IPS-20b (cell line): ENCODE measurements around the gene C21orf91.

Experiments used
- H3K27ac ChIP-seq: one replicate; pipeline ENCODE4 v1.5.1; 2013; ENCODE audit warnings: low read length
- H3K27me3 ChIP-seq: 2 replicates; pipeline ENCODE4 v1.6.1; 2013; ENCODE audit warnings: mild to moderate bottlenecking, low read length, inconsistent platforms; ENCODE audit not compliant: insufficient read depth
- H3K36me3 ChIP-seq: 2 replicates; pipeline ENCODE4 v1.6.1; 2013; ENCODE audit warnings: low read depth, mild to moderate bottlenecking, inconsistent platforms, low read length, moderate library complexity; ENCODE audit not compliant: insufficient read depth
- H3K4me1 ChIP-seq: 2 replicates; pipeline ENCODE4 v1.6.1; 2013; ENCODE audit warnings: mild to moderate bottlenecking, control low read depth, inconsistent platforms, low read length, moderate library complexity; ENCODE audit not compliant: insufficient read depth
- H3K4me3 ChIP-seq: 2 replicates; pipeline ENCODE4 v1.5.1; 2013; ENCODE audit warnings: mild to moderate bottlenecking, low read length, inconsistent platforms
- H3K9ac ChIP-seq: 2 replicates; pipeline ENCODE4 v1.6.1; 2013; ENCODE audit warnings: low read depth, mild to moderate bottlenecking, inconsistent platforms, low read length, moderate library complexity
- H3K9me3 ChIP-seq: 2 replicates; pipeline ENCODE4 v1.6.1; 2013; ENCODE audit warnings: mild to moderate bottlenecking, low read depth, low read length, inconsistent platforms; ENCODE audit not compliant: insufficient read depth

Gene C21orf91

GRCh38 chr21:17823846-17824245, 4.7 kb upstream of the C21orf91 start:
- Histone ChIP-seq H3K9ac (no peak overlapping the region), H3K4me1 (peaks cover 9% of the 10 kb centered on the region; the same call in 1 of the 2 replicates), H3K27me3 (no peaks in the 10 kb centered on the region), H3K36me3 (no peaks in the 10 kb centered on the region), H3K27ac (no peak overlapping the region), H3K4me3 (no peak overlapping the region), H3K9me3 (no peaks in the 10 kb centered on the region)

- no peaks in the 10 kb centered on the region for H3K27me3 ChIP-seq
- peaks cover 13% of the 10 kb centered on the region; the same call in 1 of the 2 replicates for H3K36me3 ChIP-seq
- peaks cover 3% of the 10 kb centered on the region; the same call in 1 of the 2 replicates for H3K4me1 ChIP-seq
- H3K4me3 ChIP-seq = no peak overlapping the region
- H3K27ac ChIP-seq = no peak overlapping the region
- H3K9me3 ChIP-seq = no peaks in the 10 kb centered on the region
- H3K9ac ChIP-seq = no peak overlapping the region
These were observed 2.0 kb upstream of the C21orf91 start for GRCh38 chr21:17821121-17821520.

- Histone ChIP-seq H3K4me3 (peak overlapping the region; percentile 77), H3K4me1 (peaks cover 3% of the 10 kb centered on the region; the same call in 1 of the 2 replicates), H3K36me3 (peaks cover 24% of the 10 kb centered on the region), H3K9ac (peak overlapping the region; percentile 90; the same call in 1 of the 2 replicates), H3K27me3 (no peaks in the 10 kb centered on the region), H3K9me3 (no peaks in the 10 kb centered on the region), H3K27ac (peak overlapping the region; percentile 80)
These were observed 697 bp upstream of the C21orf91 start for GRCh38 chr21:17819877-17820229.

GRCh38 chr21:17818186-17819113, 706 bp downstream of the C21orf91 start:
- Histone ChIP-seq H3K9me3 (no peaks in the 10 kb centered on the region), H3K9ac (peak overlapping the region; percentile 90), H3K27ac (peak overlapping the region; percentile 2), H3K4me1 (peaks cover 3% of the 10 kb centered on the region; the same call in 1 of the 2 replicates), H3K36me3 (peaks cover 38% of the 10 kb centered on the region), H3K4me3 (peak overlapping the region; percentile 77), H3K27me3 (no peaks in the 10 kb centered on the region)

GRCh38 chr21:17813353-17813752, 5.8 kb downstream of the C21orf91 start:
- Histone ChIP-seq H3K9me3 (peaks cover 20% of the 10 kb centered on the region), H3K9ac (no peak overlapping the region), H3K4me3 (no peak overlapping the region), H3K36me3 (peaks cover 89% of the 10 kb centered on the region), H3K4me1 (no peaks in the 10 kb centered on the region; the same call in 1 of the 2 replicates), H3K27me3 (no peaks in the 10 kb centered on the region), H3K27ac (no peak overlapping the region)

- no peak overlapping the region for H3K27ac ChIP-seq
- no peak overlapping the region for H3K9ac ChIP-seq
- H3K4me1 ChIP-seq = no peaks in the 10 kb centered on the region
- H3K9me3 ChIP-seq = peaks cover 34% of the 10 kb centered on the region
- H3K36me3 ChIP-seq = peaks cover 79% of the 10 kb centered on the region
- no peak overlapping the region for H3K4me3 ChIP-seq
- no peaks in the 10 kb centered on the region for H3K27me3 ChIP-seq
These were observed 13.2 kb downstream of the C21orf91 start for GRCh38 chr21:17805966-17806365.

- Histone ChIP-seq H3K27me3 (no peaks in the 10 kb centered on the region), H3K36me3 (peaks cover 55% of the 10 kb centered on the region), H3K9me3 (peaks cover 15% of the 10 kb centered on the region), H3K27ac (no peak overlapping the region), H3K9ac (no peak overlapping the region), H3K4me1 (no peaks in the 10 kb centered on the region), H3K4me3 (no peak overlapping the region)
These were observed 15.6 kb downstream of the C21orf91 start for GRCh38 chr21:17803536-17803935.

GRCh38 chr21:17802572-17802971, 16.6 kb downstream of the C21orf91 start:
- H3K4me1 ChIP-seq = no peaks in the 10 kb centered on the region

GRCh38 chr21:17799414-17800164, 19.6 kb downstream of the C21orf91 start:
- H3K27me3 ChIP-seq = no peaks in the 10 kb centered on the region
- H3K4me1 ChIP-seq = no peaks in the 10 kb centered on the region
- H3K27ac ChIP-seq = no peak overlapping the region
- H3K9ac ChIP-seq = no peak overlapping the region
- no peaks in the 10 kb centered on the region for H3K9me3 ChIP-seq
- no peak overlapping the region for H3K4me3 ChIP-seq
- H3K36me3 ChIP-seq = peaks cover 54% of the 10 kb centered on the region

More at GRCh38 chr21:17802572-17802971, 16.6 kb downstream of the C21orf91 start:
- Histone ChIP-seq H3K4me3 (no peak overlapping the region), H3K27ac (no peak overlapping the region), H3K9ac (no peak overlapping the region), H3K36me3 (peaks cover 45% of the 10 kb centered on the region), H3K9me3 (peaks cover 6% of the 10 kb centered on the region), H3K27me3 (no peaks in the 10 kb centered on the region)

- H3K4me1 ChIP-seq = no peaks in the 10 kb centered on the region
- no peak overlapping the region for H3K27ac ChIP-seq
- no peak overlapping the region for H3K4me3 ChIP-seq
- no peaks in the 10 kb centered on the region for H3K27me3 ChIP-seq
- no peaks in the 10 kb centered on the region for H3K9me3 ChIP-seq
- peaks cover 54% of the 10 kb centered on the region for H3K36me3 ChIP-seq
- H3K9ac ChIP-seq = no peak overlapping the region
These were observed 20.4 kb downstream of the C21orf91 start for GRCh38 chr21:17798796-17799195.

GRCh38 chr21:17797967-17798366, 21.2 kb downstream of the C21orf91 start:
- no peak overlapping the region for H3K27ac ChIP-seq
- no peaks in the 10 kb centered on the region for H3K9me3 ChIP-seq
- no peaks in the 10 kb centered on the region for H3K4me1 ChIP-seq
- no peak overlapping the region for H3K4me3 ChIP-seq
- H3K9ac ChIP-seq = no peak overlapping the region
- H3K36me3 ChIP-seq = peaks cover 54% of the 10 kb centered on the region
- no peaks in the 10 kb centered on the region for H3K27me3 ChIP-seq
